SH-SY5Y (cell line): Measurements from ENCODE around the gene FAM110C.

Experiments used
- GATA2 ChIP-seq: IDR thresholded peaks from 2 replicates; pipeline ENCODE4 v1.6.1; 2011; ENCODE audit warnings: mild to moderate bottlenecking, low read depth, low read length
- GATA3 ChIP-seq: IDR thresholded peaks from 2 replicates; pipeline ENCODE4 v1.6.1; 2011; ENCODE audit warnings: low read depth, mild to moderate bottlenecking, low read length, moderate library complexity

- no peak for TF ChIP-seq GATA2
- TF ChIP-seq GATA3 = no peak
Measured at GRCh38 chr2:19505-19904, 26.8 kb downstream of the FAM110C start.
